A673 (cell line): ENCODE data around the gene ILF3.

ENCODE experiments used
- EZH2 ChIP-seq: fragments of 200-600 bp; sonication (generic); IDR thresholded peaks from 2 replicates; pipeline ENCODE4 v1.6.1; 2017; ENCODE audit warnings: borderline replicate concordance, low read depth, mild to moderate bottlenecking, mixed read lengths, antibody characterized with exemption, low read length; ENCODE audit not compliant: poor library complexity, severe bottlenecking
- TF ChIP-seq, protein P1 (sequence below): fragments of 300-800, 200-600 bp; sonication (generic); conservative IDR thresholded peaks from 2 replicates; pipeline ENCODE4 v1.5.1; 2017; ENCODE audit warnings: low read depth, mild to moderate bottlenecking, antibody characterized with exemption, low read length, moderate library complexity, mixed read lengths

- TF ChIP-seq, protein P1, sequence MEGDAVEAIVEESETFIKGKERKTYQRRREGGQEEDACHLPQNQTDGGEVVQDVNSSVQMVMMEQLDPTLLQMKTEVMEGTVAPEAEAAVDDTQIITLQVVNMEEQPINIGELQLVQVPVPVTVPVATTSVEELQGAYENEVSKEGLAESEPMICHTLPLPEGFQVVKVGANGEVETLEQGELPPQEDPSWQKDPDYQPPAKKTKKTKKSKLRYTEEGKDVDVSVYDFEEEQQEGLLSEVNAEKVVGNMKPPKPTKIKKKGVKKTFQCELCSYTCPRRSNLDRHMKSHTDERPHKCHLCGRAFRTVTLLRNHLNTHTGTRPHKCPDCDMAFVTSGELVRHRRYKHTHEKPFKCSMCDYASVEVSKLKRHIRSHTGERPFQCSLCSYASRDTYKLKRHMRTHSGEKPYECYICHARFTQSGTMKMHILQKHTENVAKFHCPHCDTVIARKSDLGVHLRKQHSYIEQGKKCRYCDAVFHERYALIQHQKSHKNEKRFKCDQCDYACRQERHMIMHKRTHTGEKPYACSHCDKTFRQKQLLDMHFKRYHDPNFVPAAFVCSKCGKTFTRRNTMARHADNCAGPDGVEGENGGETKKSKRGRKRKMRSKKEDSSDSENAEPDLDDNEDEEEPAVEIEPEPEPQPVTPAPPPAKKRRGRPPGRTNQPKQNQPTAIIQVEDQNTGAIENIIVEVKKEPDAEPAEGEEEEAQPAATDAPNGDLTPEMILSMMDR, result no peak
- no peak for TF ChIP-seq EZH2
These were observed 10.2 kb upstream of the ILF3 start for GRCh38 chr19:10643968-10644259.
